ENCODE measurements around the gene PAX7.

DNA sequence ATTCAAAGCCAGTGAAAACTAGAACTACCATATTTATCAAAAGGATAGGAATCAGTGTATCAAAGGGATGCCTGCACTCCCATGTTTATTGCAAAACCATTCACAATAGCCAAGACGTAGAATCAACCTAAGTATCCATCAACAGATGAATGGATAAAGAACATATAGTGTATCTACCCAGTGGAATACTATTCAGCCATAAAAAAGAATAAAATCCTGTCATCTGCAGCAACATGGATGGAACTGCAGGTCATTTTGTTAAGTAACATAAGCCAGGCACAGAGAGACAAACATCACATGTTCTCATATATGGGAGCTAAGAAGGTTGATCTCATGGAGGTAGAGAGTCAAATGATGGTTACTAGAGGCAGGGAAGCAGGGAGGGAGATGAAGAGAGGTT lies 110.0 kb downstream of the PAX7 start:
- TF ChIP-seq, protein P1, sequence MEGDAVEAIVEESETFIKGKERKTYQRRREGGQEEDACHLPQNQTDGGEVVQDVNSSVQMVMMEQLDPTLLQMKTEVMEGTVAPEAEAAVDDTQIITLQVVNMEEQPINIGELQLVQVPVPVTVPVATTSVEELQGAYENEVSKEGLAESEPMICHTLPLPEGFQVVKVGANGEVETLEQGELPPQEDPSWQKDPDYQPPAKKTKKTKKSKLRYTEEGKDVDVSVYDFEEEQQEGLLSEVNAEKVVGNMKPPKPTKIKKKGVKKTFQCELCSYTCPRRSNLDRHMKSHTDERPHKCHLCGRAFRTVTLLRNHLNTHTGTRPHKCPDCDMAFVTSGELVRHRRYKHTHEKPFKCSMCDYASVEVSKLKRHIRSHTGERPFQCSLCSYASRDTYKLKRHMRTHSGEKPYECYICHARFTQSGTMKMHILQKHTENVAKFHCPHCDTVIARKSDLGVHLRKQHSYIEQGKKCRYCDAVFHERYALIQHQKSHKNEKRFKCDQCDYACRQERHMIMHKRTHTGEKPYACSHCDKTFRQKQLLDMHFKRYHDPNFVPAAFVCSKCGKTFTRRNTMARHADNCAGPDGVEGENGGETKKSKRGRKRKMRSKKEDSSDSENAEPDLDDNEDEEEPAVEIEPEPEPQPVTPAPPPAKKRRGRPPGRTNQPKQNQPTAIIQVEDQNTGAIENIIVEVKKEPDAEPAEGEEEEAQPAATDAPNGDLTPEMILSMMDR (IDR thresholded peaks at IDR 0.05; ENCODE audit: low read length): no peak
- no peak for TF ChIP-seq EZH2 (IDR thresholded peaks at IDR 0.05; ENCODE audit: borderline replicate concordance, low read length)
